ENCODE results near the gene MYRFL. TPM values are rescaled to one million over a fixed set of nuclear protein-coding genes. Genes with fewer than 3 reads are reported as not detected.

MYRFL gene
- total RNA-seq, 1 experiment from 2014 or later: 3.2 TPM

GRCh38 chr12:69888901-69889300 lies 63.9 kb downstream of the MYRFL start:
- DNase-seq: no peak
- H4K20me1 ChIP-seq (ENCODE audit: insufficient read depth, low read depth, low read length): no peaks in the 10 kb centered on the region

GRCh38 chr12:69894800-69895383 lies 69.9 kb downstream of the MYRFL start:
- Histone ChIP-seq H3K27me3 (ENCODE audit: low read length) (no peaks in the 10 kb centered on the region), H3K9ac (ENCODE audit: low read length) (no peak overlapping the region), H4K20me1 (ENCODE audit: insufficient read depth, low read depth, low read length) (no peaks in the 10 kb centered on the region), H3K4me3 (ENCODE audit: low read length) (no peak overlapping the region), H3K9me2 (replicated peaks; ENCODE audit: insufficient read depth, low read length) (no peaks in the 10 kb centered on the region), H3K27ac (ENCODE audit: low read length) (no peak overlapping the region), H2AFZ (ENCODE audit: low read length) (no peak overlapping the region), H3K36me3 (ENCODE audit: insufficient read depth, low read length) (no peaks in the 10 kb centered on the region; the same call in 1 of the 2 replicates), H3K79me2 (ENCODE audit: low read length) (no peaks in the 10 kb centered on the region), H3K4me1 (ENCODE audit: low read length) (peaks cover 29% of the 10 kb centered on the region), H3K9me3 (ENCODE audit: low read length) (no peaks in the 10 kb centered on the region), H3K4me2 (ENCODE audit: low read depth, low read length, poor library complexity, severe bottlenecking) (no peak overlapping the region)
- DNase-seq: no peak

More at GRCh38 chr12:69888901-69889300, 63.9 kb downstream of the MYRFL start:
- Histone ChIP-seq H3K9me2 (replicated peaks; ENCODE audit: insufficient read depth, low read length) (no peaks in the 10 kb centered on the region), H3K79me2 (ENCODE audit: low read length) (no peaks in the 10 kb centered on the region), H3K27ac (ENCODE audit: low read length) (no peak overlapping the region), H3K36me3 (ENCODE audit: insufficient read depth, low read length) (no peaks in the 10 kb centered on the region), H3K9me3 (ENCODE audit: low read length) (no peaks in the 10 kb centered on the region), H3K4me3 (ENCODE audit: low read length) (no peak overlapping the region), H3K4me2 (ENCODE audit: low read depth, low read length, poor library complexity, severe bottlenecking) (no peak overlapping the region), H2AFZ (ENCODE audit: low read length) (no peak overlapping the region), H3K9ac (ENCODE audit: low read length) (no peak overlapping the region), H3K27me3 (ENCODE audit: low read length) (no peaks in the 10 kb centered on the region), H3K4me1 (ENCODE audit: low read length) (peaks cover 14% of the 10 kb centered on the region)

- no peak for DNase-seq
- Histone ChIP-seq H3K79me2 (ENCODE audit: low read length) (no peaks in the 10 kb centered on the region), H3K9ac (ENCODE audit: low read length) (no peak overlapping the region), H2AFZ (ENCODE audit: low read length) (no peak overlapping the region), H3K4me2 (ENCODE audit: low read depth, low read length, poor library complexity, severe bottlenecking) (no peak overlapping the region), H3K4me1 (ENCODE audit: low read length) (peaks cover 46% of the 10 kb centered on the region), H3K9me3 (ENCODE audit: low read length) (no peaks in the 10 kb centered on the region), H3K36me3 (ENCODE audit: insufficient read depth, low read length) (no peaks in the 10 kb centered on the region; the same call in 1 of the 2 replicates), H3K4me3 (ENCODE audit: low read length) (no peak overlapping the region), H3K27me3 (ENCODE audit: low read length) (no peaks in the 10 kb centered on the region), H3K9me2 (replicated peaks; ENCODE audit: insufficient read depth, low read length) (no peaks in the 10 kb centered on the region), H4K20me1 (ENCODE audit: insufficient read depth, low read depth, low read length) (no peaks in the 10 kb centered on the region), H3K27ac (ENCODE audit: low read length) (no peak overlapping the region)
Observed at GRCh38 chr12:69896653-69897381, 71.8 kb downstream of the MYRFL start.

GRCh38 chr12:69897744-69898143 lies 72.7 kb downstream of the MYRFL start:
- no peaks in the 10 kb centered on the region; the same call in 1 of the 2 replicates for H3K36me3 ChIP-seq (ENCODE audit: insufficient read depth, low read length)
- no peak overlapping the region for H3K4me3 ChIP-seq (ENCODE audit: low read length)
- no peaks in the 10 kb centered on the region for H4K20me1 ChIP-seq (ENCODE audit: insufficient read depth, low read depth, low read length)
- no peak for DNase-seq
- peak overlapping the region; percentile 12; the same call in 1 of the 2 replicates for H2AFZ ChIP-seq (ENCODE audit: low read length)
- peaks cover 56% of the 10 kb centered on the region for H3K4me1 ChIP-seq (ENCODE audit: low read length)
- no peaks in the 10 kb centered on the region for H3K9me2 ChIP-seq (replicated peaks; ENCODE audit: insufficient read depth, low read length)
- H3K9me3 ChIP-seq (ENCODE audit: low read length): no peaks in the 10 kb centered on the region
- H3K79me2 ChIP-seq (ENCODE audit: low read length): no peaks in the 10 kb centered on the region
- H3K4me2 ChIP-seq (ENCODE audit: low read depth, low read length, poor library complexity, severe bottlenecking): no peak overlapping the region
- no peak overlapping the region; the same call in 1 of the 2 replicates for H3K9ac ChIP-seq (ENCODE audit: low read length)
- no peak overlapping the region for H3K27ac ChIP-seq (ENCODE audit: low read length)
- H3K27me3 ChIP-seq (ENCODE audit: low read length): no peaks in the 10 kb centered on the region

- Histone ChIP-seq H3K4me3 (ENCODE audit: low read length) (no peak overlapping the region), H3K9ac (ENCODE audit: low read length) (peak overlapping the region; percentile 9; the same call in 1 of the 2 replicates), H3K79me2 (ENCODE audit: low read length) (no peaks in the 10 kb centered on the region), H3K4me1 (ENCODE audit: low read length) (peaks cover 61% of the 10 kb centered on the region), H3K27ac (ENCODE audit: low read length) (no peak overlapping the region; the same call in 1 of the 2 replicates), H3K9me3 (ENCODE audit: low read length) (no peaks in the 10 kb centered on the region), H3K27me3 (ENCODE audit: low read length) (no peaks in the 10 kb centered on the region), H3K9me2 (replicated peaks; ENCODE audit: insufficient read depth, low read length) (no peaks in the 10 kb centered on the region), H4K20me1 (ENCODE audit: insufficient read depth, low read depth, low read length) (no peaks in the 10 kb centered on the region), H2AFZ (ENCODE audit: low read length) (peak overlapping the region; percentile 12; the same call in 1 of the 2 replicates), H3K4me2 (ENCODE audit: low read depth, low read length, poor library complexity, severe bottlenecking) (no peak overlapping the region), H3K36me3 (ENCODE audit: insufficient read depth, low read length) (no peaks in the 10 kb centered on the region; the same call in 1 of the 2 replicates)
- DNase-seq: no peak
Observed at GRCh38 chr12:69898236-69898635, 73.2 kb downstream of the MYRFL start.

GRCh38 chr12:69900720-69901131 lies 75.7 kb downstream of the MYRFL start:
- Histone ChIP-seq H3K79me2 (ENCODE audit: low read length) (no peaks in the 10 kb centered on the region), H3K9ac (ENCODE audit: low read length) (peak overlapping the region; percentile 68), H3K4me2 (ENCODE audit: low read depth, low read length, poor library complexity, severe bottlenecking) (peak overlapping the region; percentile 67), H3K9me2 (replicated peaks; ENCODE audit: insufficient read depth, low read length) (no peaks in the 10 kb centered on the region), H3K27me3 (ENCODE audit: low read length) (no peaks in the 10 kb centered on the region), H3K4me3 (ENCODE audit: low read length) (peak overlapping the region; percentile 33; the same call in 1 of the 2 replicates), H2AFZ (ENCODE audit: low read length) (0 out of 2 replicates have a peak overlapping the region, but pooled peaks have one; percentile 15), H3K9me3 (ENCODE audit: low read length) (no peaks in the 10 kb centered on the region), H3K27ac (ENCODE audit: low read length) (peak overlapping the region; percentile 98), H3K36me3 (ENCODE audit: insufficient read depth, low read length) (no peaks in the 10 kb centered on the region; the same call in 1 of the 2 replicates), H4K20me1 (ENCODE audit: insufficient read depth, low read depth, low read length) (no peaks in the 10 kb centered on the region), H3K4me1 (ENCODE audit: low read length) (peaks cover 81% of the 10 kb centered on the region)
- DNase-seq: peak; percentile 98

GRCh38 chr12:69901221-69901905 lies 76.3 kb downstream of the MYRFL start:
- H3K27me3 ChIP-seq (ENCODE audit: low read length): no peaks in the 10 kb centered on the region
- H3K4me1 ChIP-seq (ENCODE audit: low read length): peaks cover 86% of the 10 kb centered on the region
- H2AFZ ChIP-seq (ENCODE audit: low read length): no peak overlapping the region
- DNase-seq: peak; percentile 92
- H3K4me3 ChIP-seq (ENCODE audit: low read length): peak overlapping the region; percentile 33
- H3K9ac ChIP-seq (ENCODE audit: low read length): peak overlapping the region; percentile 68
- no peaks in the 10 kb centered on the region for H4K20me1 ChIP-seq (ENCODE audit: insufficient read depth, low read depth, low read length)
- H3K4me2 ChIP-seq (ENCODE audit: low read depth, low read length, poor library complexity, severe bottlenecking): peak overlapping the region; percentile 67
- H3K79me2 ChIP-seq (ENCODE audit: low read length): no peaks in the 10 kb centered on the region
- H3K9me3 ChIP-seq (ENCODE audit: low read length): no peaks in the 10 kb centered on the region
- peak overlapping the region; percentile 98 for H3K27ac ChIP-seq (ENCODE audit: low read length)
- no peaks in the 10 kb centered on the region; the same call in 1 of the 2 replicates for H3K36me3 ChIP-seq (ENCODE audit: insufficient read depth, low read length)
- H3K9me2 ChIP-seq (replicated peaks; ENCODE audit: insufficient read depth, low read length): no peaks in the 10 kb centered on the region

- Histone ChIP-seq H3K9me3 (ENCODE audit: low read length) (no peaks in the 10 kb centered on the region), H3K9me2 (replicated peaks; ENCODE audit: insufficient read depth, low read length) (no peaks in the 10 kb centered on the region), H3K4me1 (ENCODE audit: low read length) (peaks cover 96% of the 10 kb centered on the region), H2AFZ (ENCODE audit: low read length) (no peak overlapping the region), H3K9ac (ENCODE audit: low read length) (peak overlapping the region; percentile 72), H3K27me3 (ENCODE audit: low read length) (no peaks in the 10 kb centered on the region), H4K20me1 (ENCODE audit: insufficient read depth, low read depth, low read length) (no peaks in the 10 kb centered on the region), H3K36me3 (ENCODE audit: insufficient read depth, low read length) (no peaks in the 10 kb centered on the region), H3K4me2 (ENCODE audit: low read depth, low read length, poor library complexity, severe bottlenecking) (peak overlapping the region; percentile 67), H3K4me3 (ENCODE audit: low read length) (peak overlapping the region; percentile 0; the same call in 1 of the 2 replicates), H3K27ac (ENCODE audit: low read length) (peak overlapping the region; percentile 98), H3K79me2 (ENCODE audit: low read length) (no peaks in the 10 kb centered on the region)
- peak; percentile 74 for DNase-seq
Observed at GRCh38 chr12:69903548-69903947, 78.5 kb downstream of the MYRFL start.

Data from Karpas-422 (cell line).